GM12872 (cell line): ENCODE measurements around the gene SYTL3.

Experiments used
- CTCF ChIP-seq: IDR thresholded peaks from 3 replicates; pipeline ENCODE4 v1.5.1; 2011; ENCODE audit warnings: low read depth, mild to moderate bottlenecking, low read length, moderate library complexity; ENCODE audit not compliant: insufficient read depth

Gene SYTL3

DNA sequence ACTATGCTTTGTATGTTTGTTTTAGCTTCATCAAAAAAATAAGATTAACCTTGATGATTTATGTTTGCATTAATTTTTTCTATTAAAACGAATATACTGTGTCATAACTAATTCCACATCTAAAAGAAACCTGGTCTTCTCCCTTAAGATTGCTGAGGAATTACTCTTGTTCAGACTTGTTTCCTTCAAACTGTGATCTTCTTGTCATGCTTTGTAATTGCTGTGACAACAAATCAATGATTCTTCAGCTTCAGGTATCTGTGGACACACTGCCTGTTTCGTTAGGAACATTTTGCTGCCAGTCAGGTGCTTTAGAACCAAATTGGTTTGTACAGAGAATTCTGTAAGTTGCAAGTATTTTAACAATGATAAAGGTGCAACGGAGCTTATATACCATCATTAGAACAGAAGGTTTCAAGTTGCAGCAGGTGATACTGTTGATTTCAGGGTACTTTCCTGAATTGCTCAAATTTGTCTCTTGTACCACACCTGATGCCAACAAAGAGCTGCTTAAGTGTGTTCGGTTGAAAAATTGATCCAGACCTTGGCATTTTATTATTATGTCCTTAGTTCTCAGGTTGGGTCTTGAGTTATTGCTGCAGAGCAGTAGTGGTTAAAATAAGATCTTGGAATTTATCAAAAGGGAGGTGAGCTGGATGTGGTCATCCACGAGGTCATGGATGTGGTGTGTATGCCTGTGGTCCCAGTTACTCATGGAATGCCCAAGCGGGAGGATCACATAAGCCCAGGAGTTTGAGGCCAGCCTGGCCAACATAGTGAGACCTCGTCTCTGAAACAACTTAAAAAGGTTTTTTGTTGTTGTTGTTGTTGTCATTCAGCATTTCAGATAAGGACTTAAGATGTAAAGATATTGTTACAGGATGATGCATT is 19.5 kb downstream of the SYTL3 start:
- no peak for TF ChIP-seq CTCF

GRCh38 chr6:158672726-158673125 is 22.9 kb downstream of the SYTL3 start:
- no peak for TF ChIP-seq CTCF

DNA sequence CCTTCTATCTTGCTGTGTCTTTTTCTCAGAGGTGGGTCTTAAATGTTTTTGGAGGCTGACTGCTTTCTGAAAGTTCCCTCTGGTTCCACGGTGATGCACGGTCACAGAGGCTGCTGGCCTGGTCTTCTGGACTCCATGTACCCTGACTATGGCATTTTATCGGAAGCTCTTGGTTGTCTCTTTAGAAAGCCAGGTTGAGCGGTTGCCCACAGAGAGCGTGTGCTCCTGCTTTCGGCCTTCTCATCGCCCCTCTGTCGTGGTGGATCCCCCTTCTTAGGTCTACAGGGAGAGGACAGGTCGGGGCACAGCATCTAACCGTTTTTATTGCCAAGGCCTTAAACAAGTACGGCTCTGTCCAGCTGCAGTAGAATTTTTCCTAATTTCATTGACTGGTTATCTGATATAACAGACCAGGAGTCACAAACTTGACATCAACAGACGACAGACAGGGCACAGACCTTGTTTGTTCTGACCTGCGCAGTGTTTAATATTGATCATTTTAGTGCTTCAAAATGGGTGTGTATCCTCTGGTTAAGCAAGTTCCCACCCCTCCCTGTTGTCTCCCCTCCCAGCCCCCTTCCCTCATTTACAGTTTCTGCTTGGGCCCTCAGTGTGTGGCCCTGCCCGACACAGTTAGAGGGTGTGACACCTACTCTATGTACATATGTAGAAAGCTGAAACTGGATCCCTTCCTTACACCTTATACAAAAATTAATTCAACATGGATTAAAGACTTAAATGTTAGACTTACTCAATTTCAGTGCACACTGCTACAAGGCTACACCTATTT is 24.7 kb downstream of the SYTL3 start:
- TF ChIP-seq CTCF: no peak

DNA sequence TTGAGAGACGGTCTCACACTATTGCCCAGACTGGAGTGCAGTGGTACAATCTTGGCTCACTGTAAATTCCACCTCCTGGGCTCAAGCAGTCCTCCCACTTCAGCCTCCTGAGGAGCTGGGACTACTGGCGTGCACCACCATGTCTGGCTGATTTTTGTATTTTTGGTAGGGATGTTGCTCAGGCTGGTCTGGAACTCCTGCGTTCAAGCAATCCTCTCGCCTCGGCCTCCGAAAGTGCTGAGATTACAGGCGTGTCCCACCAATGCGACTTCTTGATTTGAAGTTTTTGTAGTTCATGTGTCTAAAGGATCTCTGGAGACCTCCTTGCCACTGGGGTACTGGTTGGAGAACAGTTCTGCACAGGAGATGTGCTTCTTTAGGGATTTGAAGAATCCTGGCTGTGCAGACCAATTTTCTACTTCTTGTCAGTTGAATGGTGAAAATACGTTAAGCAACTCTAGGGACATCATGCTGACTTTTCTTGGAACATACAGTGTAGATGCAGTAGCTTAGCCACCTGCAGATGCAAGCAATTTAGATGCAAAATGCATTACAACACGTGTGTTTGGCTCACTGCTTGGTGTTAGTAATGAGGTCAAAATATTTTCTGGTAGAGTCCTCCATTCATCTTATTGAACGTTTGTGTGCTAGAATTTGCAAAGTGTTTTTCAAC is 28.2 kb downstream of the SYTL3 start:
- TF ChIP-seq CTCF: no peak

GRCh38 chr6:158680015-158680414 is 30.2 kb downstream of the SYTL3 start:
- TF ChIP-seq CTCF: no peak

DNA sequence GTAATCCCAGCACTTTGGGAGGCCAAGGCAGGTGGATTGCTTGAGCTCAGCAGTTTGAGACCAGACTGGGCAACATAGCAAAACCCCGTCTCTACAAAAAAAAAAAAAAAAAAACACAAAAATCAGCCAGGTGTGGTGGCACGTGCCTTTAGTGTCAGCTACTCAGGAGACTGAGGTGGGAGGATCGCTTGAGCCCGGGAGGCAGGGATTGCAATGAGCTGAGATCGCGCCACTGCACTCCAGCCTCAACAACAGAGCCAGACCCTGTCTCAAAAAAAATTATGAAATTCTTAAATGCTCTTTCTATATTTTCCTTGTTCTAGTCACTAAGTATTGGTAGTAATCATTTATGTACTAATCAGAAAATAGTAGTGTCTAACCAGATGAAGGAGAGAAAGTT is 30.6 kb downstream of the SYTL3 start:
- TF ChIP-seq CTCF: no peak

- no peak for TF ChIP-seq CTCF
These were observed 34.5 kb downstream of the SYTL3 start for GRCh38 chr6:158684311-158684710.
